Smooth muscle cell (in vitro differentiated cells): ENCODE results near the gene MYO3B. TPM values are rescaled to one million over a fixed set of nuclear protein-coding genes. Genes with fewer than 3 reads are reported as not detected.
A peak's percentile ranks its signal among the peaks of the same experiment; 100 is the strongest.

Experiments used
- DNase-seq: peaks from one replicate; lab custom pipeline; 2025; ENCODE audit not compliant: unreplicated experiment; lab: John Stamatoyannopoulos, UW
- H2AFZ ChIP-seq: fragments of 200-600 bp; sonication (generic); 2 replicates; pipeline ENCODE4 v1.6.0; 2016; ENCODE audit warnings: antibody characterized with exemption, low read depth, mild to moderate bottlenecking
- H3F3A ChIP-seq: fragments of 200-600 bp; sonication (generic); 2 replicates; pipeline ENCODE4 v1.6.0; 2017; ENCODE audit warnings: antibody characterized with exemption, low read depth
- H3K27ac ChIP-seq: fragments of 200-600 bp; sonication (generic); 2 replicates; pipeline ENCODE4 v1.5.1; 2016; ENCODE audit warnings: low read depth, mild to moderate bottlenecking
- H3K27me3 ChIP-seq: fragments of 200-600 bp; sonication (generic); 2 replicates; pipeline ENCODE4 v1.6.1; 2016; ENCODE audit warnings: low read depth, mild to moderate bottlenecking
- H3K36me3 ChIP-seq: fragments of 200-600 bp; sonication (generic); 2 replicates; pipeline ENCODE4 v1.5.1; 2016; ENCODE audit warnings: low read depth
- H3K4me1 ChIP-seq: fragments of 200-600 bp; sonication (generic); 2 replicates; pipeline ENCODE4 v1.5.1; 2016; ENCODE audit warnings: low read depth
- H3K4me2 ChIP-seq: fragments of 200-600 bp; sonication (generic); 2 replicates; pipeline ENCODE4 v1.6.0; 2016; ENCODE audit warnings: mild to moderate bottlenecking
- H3K4me3 ChIP-seq: fragments of 200-600 bp; sonication (generic); 2 replicates; pipeline ENCODE4 v1.5.1; 2016; ENCODE audit warnings: mild to moderate bottlenecking
- H3K79me2 ChIP-seq: fragments of 200-600 bp; sonication (generic); 2 replicates; pipeline ENCODE4 v1.6.0; 2016; ENCODE audit warnings: low read depth, mild to moderate bottlenecking
- H3K9ac ChIP-seq: fragments of 200-600 bp; sonication (generic); 2 replicates; pipeline ENCODE4 v1.6.0; 2016; ENCODE audit warnings: low read depth
- H3K9me3 ChIP-seq: fragments of 200-600 bp; sonication (generic); replicated peaks from 2 replicates; pipeline ENCODE4 v1.5.1; 2016; ENCODE audit warnings: low read depth
- H4K20me1 ChIP-seq: fragments of 200-600 bp; sonication (generic); 2 replicates; pipeline ENCODE4 v1.6.0; 2016; ENCODE audit warnings: low read depth
- WGBS: methylation state at CpG from one replicate; pipeline ENCODE4 v1.1.7; 2016; ENCODE audit warnings: low lambda C conversion rate; 5-methylcytosine and 5-hydroxymethylcytosine counted together
- polyA plus RNA-seq: library from polyadenylated mRNA; unstranded; fragments of >200 nt; fragmentation: Nextera tagmentation; extraction: Ambion mirVana; gene quantifications from 2 replicates; pipeline ENCODE4 v1.2.1, GENCODE V29; 2016
- total RNA-seq: library from RNA; depleted of rRNA; stranded (reverse); fragments of >200 nt; gene quantifications from 2 replicates; pipeline ENCODE4 v1.2.3, GENCODE V29; 2014
- TF ChIP-seq, protein P1 (sequence below): fragments of 200-600 bp; sonication (generic); IDR thresholded peaks from 2 replicates; pipeline ENCODE4 v1.5.1; 2017; ENCODE audit warnings: borderline replicate concordance, mild to moderate bottlenecking, antibody characterized with exemption; ENCODE audit not compliant: insufficient read depth, poor library complexity, severe bottlenecking

MYO3B gene
- total and polyA plus RNA-seq, 2 experiments from 2014 or later = 0.47 to 3.1 TPM

DNA sequence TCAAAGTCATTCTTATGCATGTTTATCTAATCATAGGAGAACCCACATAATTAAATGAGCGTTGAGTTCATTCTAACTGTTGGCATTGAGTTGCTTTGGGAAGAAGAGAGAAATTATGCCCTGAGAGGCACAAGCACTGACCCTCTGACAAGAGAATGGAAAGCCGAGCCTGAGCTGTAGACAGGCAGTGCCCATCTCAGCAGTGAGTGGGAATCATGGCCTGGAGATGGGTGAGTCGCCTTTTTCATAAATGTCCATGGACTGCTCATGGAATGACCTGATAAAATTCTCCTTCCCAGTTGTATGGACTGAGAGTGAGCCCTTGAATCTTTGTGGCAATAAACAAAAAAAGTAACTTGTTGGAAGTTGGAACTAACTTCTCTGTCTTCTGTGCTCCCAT lies 21.4 kb upstream of the MYO3B start:
- peak overlapping the region; percentile 36 for H3K4me2 ChIP-seq
- peaks cover 19% of the 10 kb centered on the region for H3K4me1 ChIP-seq
- peak overlapping the region; percentile 6 for H3K9ac ChIP-seq
- WGBS = 64% methylated on average over 3 of the region's 3 CpGs
- H3K4me3 ChIP-seq = no peak overlapping the region
- TF ChIP-seq, protein P1, sequence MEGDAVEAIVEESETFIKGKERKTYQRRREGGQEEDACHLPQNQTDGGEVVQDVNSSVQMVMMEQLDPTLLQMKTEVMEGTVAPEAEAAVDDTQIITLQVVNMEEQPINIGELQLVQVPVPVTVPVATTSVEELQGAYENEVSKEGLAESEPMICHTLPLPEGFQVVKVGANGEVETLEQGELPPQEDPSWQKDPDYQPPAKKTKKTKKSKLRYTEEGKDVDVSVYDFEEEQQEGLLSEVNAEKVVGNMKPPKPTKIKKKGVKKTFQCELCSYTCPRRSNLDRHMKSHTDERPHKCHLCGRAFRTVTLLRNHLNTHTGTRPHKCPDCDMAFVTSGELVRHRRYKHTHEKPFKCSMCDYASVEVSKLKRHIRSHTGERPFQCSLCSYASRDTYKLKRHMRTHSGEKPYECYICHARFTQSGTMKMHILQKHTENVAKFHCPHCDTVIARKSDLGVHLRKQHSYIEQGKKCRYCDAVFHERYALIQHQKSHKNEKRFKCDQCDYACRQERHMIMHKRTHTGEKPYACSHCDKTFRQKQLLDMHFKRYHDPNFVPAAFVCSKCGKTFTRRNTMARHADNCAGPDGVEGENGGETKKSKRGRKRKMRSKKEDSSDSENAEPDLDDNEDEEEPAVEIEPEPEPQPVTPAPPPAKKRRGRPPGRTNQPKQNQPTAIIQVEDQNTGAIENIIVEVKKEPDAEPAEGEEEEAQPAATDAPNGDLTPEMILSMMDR = no peak
- no peaks in the 10 kb centered on the region for H3K79me2 ChIP-seq
- no peak for DNase-seq
- H3K9me3 ChIP-seq = no peaks in the 10 kb centered on the region
- H2AFZ ChIP-seq = peak overlapping the region; percentile 28
- peak overlapping the region; percentile 67 for H3K27ac ChIP-seq
- peaks cover 18% of the 10 kb centered on the region for H3F3A ChIP-seq
- no peaks in the 10 kb centered on the region for H3K36me3 ChIP-seq
- H3K27me3 ChIP-seq = no peaks in the 10 kb centered on the region
- H4K20me1 ChIP-seq = no peaks in the 10 kb centered on the region

- Histone ChIP-seq H2AFZ (peak overlapping the region; percentile 28), H3K4me2 (peak overlapping the region; percentile 36), H3K9ac (peak overlapping the region; percentile 6), H4K20me1 (no peaks in the 10 kb centered on the region), H3F3A (peaks cover 18% of the 10 kb centered on the region), H3K4me3 (no peak overlapping the region), H3K4me1 (peaks cover 19% of the 10 kb centered on the region), H3K9me3 (no peaks in the 10 kb centered on the region), H3K36me3 (no peaks in the 10 kb centered on the region), H3K27me3 (no peaks in the 10 kb centered on the region), H3K27ac (peak overlapping the region; percentile 67), H3K79me2 (no peaks in the 10 kb centered on the region)
- TF ChIP-seq, protein P1 = no peak
- DNase-seq = no peak
- WGBS = 30% methylated on average over 3 of the region's 3 CpGs
Observed at GRCh38 chr2:170157025-170157684, 20.8 kb upstream of the MYO3B start.

DNA sequence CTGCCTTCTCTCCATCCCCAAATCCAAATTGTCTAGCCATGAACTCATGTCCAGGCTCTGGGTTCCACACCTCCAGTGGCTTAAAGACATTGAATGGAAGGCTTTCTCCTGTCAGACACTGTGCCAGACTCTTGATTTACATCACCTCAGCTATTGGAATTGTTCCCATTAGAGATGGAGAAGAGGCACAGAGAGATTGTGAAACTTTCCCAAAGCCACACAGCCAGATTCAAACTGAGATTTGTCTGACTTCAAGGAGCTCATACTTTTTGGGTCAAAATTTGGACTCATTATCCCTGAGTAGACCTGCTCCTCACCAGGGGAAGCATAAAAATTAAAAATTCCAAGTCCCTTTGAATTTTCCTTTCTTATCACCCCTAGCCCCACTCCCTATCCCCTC lies 18.9 kb upstream of the MYO3B start:
- H3K4me2 ChIP-seq = no peak overlapping the region
- H3F3A ChIP-seq = peaks cover 18% of the 10 kb centered on the region
- no peaks in the 10 kb centered on the region for H3K27me3 ChIP-seq
- H3K9ac ChIP-seq = no peak overlapping the region
- no peaks in the 10 kb centered on the region for H4K20me1 ChIP-seq
- no peaks in the 10 kb centered on the region for H3K79me2 ChIP-seq
- H3K27ac ChIP-seq = no peak overlapping the region
- TF ChIP-seq, protein P1 = no peak
- no peaks in the 10 kb centered on the region for H3K36me3 ChIP-seq
- no peaks in the 10 kb centered on the region for H3K9me3 ChIP-seq
- no peak overlapping the region for H2AFZ ChIP-seq
- H3K4me3 ChIP-seq = no peak overlapping the region
- DNase-seq = no peak
- H3K4me1 ChIP-seq = peaks cover 19% of the 10 kb centered on the region
